SU-DHL-6 (cell line): ENCODE data around the gene HOXC10.

ENCODE experiments used
- H2AFZ ChIP-seq: fragments of 200-600 bp; sonication (generic); 2 replicates; pipeline ENCODE4 v1.6.1; 2014; ENCODE audit warnings: low read depth, mild to moderate bottlenecking, moderate library complexity, mixed read lengths, antibody characterized with exemption, low read length; ENCODE audit not compliant: severe bottlenecking
- H3F3A ChIP-seq: fragments of 200-600 bp; shearing (Covaris generic); 2 replicates; pipeline ENCODE4 v1.6.0; 2016; ENCODE audit warnings: antibody characterized with exemption, mild to moderate bottlenecking; ENCODE audit not compliant: insufficient read depth
- H3K27ac ChIP-seq: fragments of 200-600 bp; sonication (generic); 2 replicates; pipeline ENCODE4 v1.5.1; 2016; ENCODE audit warnings: low read depth, mild to moderate bottlenecking, low read length, moderate library complexity, mixed read lengths
- H3K27me3 ChIP-seq: fragments of 200-600 bp; sonication (generic), shearing (Covaris generic); 2 replicates; pipeline ENCODE4 v1.6.0; 2014; ENCODE audit warnings: mild to moderate bottlenecking, low read length
- H3K36me3 ChIP-seq: fragments of 200-600 bp; sonication (generic); 2 replicates; pipeline ENCODE4 v1.6.1; 2014; ENCODE audit warnings: mild to moderate bottlenecking, low read length, mixed read lengths
- H3K4me2 ChIP-seq: fragments of 300-600, 200-600 bp; shearing (Covaris generic), sonication (generic); 2 replicates; pipeline ENCODE4 v1.6.0; 2014; ENCODE audit warnings: low read length, low read depth, mild to moderate bottlenecking; ENCODE audit not compliant: poor library complexity, severe bottlenecking
- H3K4me3 ChIP-seq: fragments of 200-600 bp; sonication (generic); 2 replicates; pipeline ENCODE4 v1.5.1; 2014; ENCODE audit warnings: antibody characterized with exemption, low read length, mild to moderate bottlenecking, mixed read lengths; ENCODE audit not compliant: insufficient read depth, poor library complexity, severe bottlenecking
- H3K79me2 ChIP-seq: fragments of 200-600 bp; sonication (generic); 2 replicates; pipeline ENCODE4 v1.6.1; 2014; ENCODE audit warnings: mild to moderate bottlenecking, low read length, moderate library complexity; ENCODE audit not compliant: insufficient read depth
- H3K9ac ChIP-seq: fragments of 200-600 bp; sonication (generic); 2 replicates; pipeline ENCODE4 v1.7.0; 2014; ENCODE audit warnings: mild to moderate bottlenecking, low read length
- H3K9me2 ChIP-seq: fragments of 200-600 bp; sonication (generic); replicated peaks from 2 replicates; pipeline ENCODE4 v1.6.1; 2014; ENCODE audit warnings: low read length; ENCODE audit not compliant: insufficient read depth
- H3K9me3 ChIP-seq: fragments of 200-600 bp; sonication (generic); 2 replicates; pipeline ENCODE4 v1.6.1; 2014; ENCODE audit warnings: low read length, mixed read lengths; ENCODE audit not compliant: insufficient read depth
- H4K20me1 ChIP-seq: fragments of 200-600 bp; sonication (generic); 2 replicates; pipeline ENCODE4 v1.6.1; 2014; ENCODE audit warnings: low read depth, mild to moderate bottlenecking, antibody characterized with exemption, low read length, moderate library complexity, mixed read lengths
- CTCF ChIP-seq: fragments of 200-600 bp; sonication (generic); IDR thresholded peaks from one replicate; pipeline ENCODE4 v1.5.1; 2017; ENCODE audit warnings: antibody characterized with exemption, mild to moderate bottlenecking, low read length, moderate library complexity; ENCODE audit not compliant: insufficient read depth, poor library complexity, severe bottlenecking
- EZH2phosphoT487 ChIP-seq: fragments of 200-600 bp; sonication (generic), shearing (Covaris generic); conservative IDR thresholded peaks from 2 replicates; pipeline ENCODE4 v1.6.1; 2018; ENCODE audit warnings: mild to moderate bottlenecking, antibody characterized with exemption, low read length, moderate library complexity, mixed read lengths

Gene HOXC10

DNA sequence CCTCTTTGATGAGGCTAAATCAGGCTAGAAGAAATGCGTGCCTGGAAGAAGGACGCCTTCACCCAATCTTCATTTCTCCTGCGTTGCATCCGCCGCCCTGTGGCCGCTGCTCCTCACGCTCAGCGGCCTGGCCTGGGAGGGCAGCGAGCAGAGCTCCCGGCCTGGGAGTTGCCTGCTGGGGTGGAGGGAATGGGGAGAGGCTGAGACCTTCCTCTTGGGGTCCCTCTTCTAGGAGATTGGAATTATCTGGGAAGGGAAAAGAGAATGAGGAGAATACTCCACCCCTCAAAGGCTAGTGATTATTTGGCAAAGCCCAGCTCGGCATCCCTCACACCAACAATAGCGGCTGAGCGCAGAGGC is 32.6 kb upstream of the HOXC10 start:
- no peak for TF ChIP-seq CTCF
- no peak for TF ChIP-seq EZH2phosphoT487
- H4K20me1 ChIP-seq = no peaks in the 10 kb centered on the region
- no peaks in the 10 kb centered on the region for H3F3A ChIP-seq
- no peak overlapping the region for H3K27ac ChIP-seq
- H3K4me3 ChIP-seq = no peak overlapping the region
- H3K9ac ChIP-seq = no peak overlapping the region
- no peaks in the 10 kb centered on the region for H3K36me3 ChIP-seq
- no peak overlapping the region for H3K4me2 ChIP-seq
- no peak overlapping the region for H2AFZ ChIP-seq
- no peaks in the 10 kb centered on the region for H3K9me3 ChIP-seq
- H3K79me2 ChIP-seq = no peaks in the 10 kb centered on the region
- no peaks in the 10 kb centered on the region for H3K9me2 ChIP-seq
- no peaks in the 10 kb centered on the region for H3K27me3 ChIP-seq

GRCh38 chr12:53952871-53953734 is 31.8 kb upstream of the HOXC10 start:
- TF ChIP-seq CTCF (no peak), EZH2phosphoT487 (no peak)
- no peak overlapping the region for H3K4me3 ChIP-seq
- no peaks in the 10 kb centered on the region for H3F3A ChIP-seq
- no peak overlapping the region for H2AFZ ChIP-seq
- H3K79me2 ChIP-seq = no peaks in the 10 kb centered on the region
- no peak overlapping the region for H3K4me2 ChIP-seq
- no peaks in the 10 kb centered on the region for H3K9me2 ChIP-seq
- no peak overlapping the region for H3K9ac ChIP-seq
- no peaks in the 10 kb centered on the region for H4K20me1 ChIP-seq
- no peak overlapping the region for H3K27ac ChIP-seq
- no peaks in the 10 kb centered on the region for H3K27me3 ChIP-seq
- H3K36me3 ChIP-seq = no peaks in the 10 kb centered on the region
- H3K9me3 ChIP-seq = no peaks in the 10 kb centered on the region

GRCh38 chr12:53953831-53954693 is 30.9 kb upstream of the HOXC10 start:
- Histone ChIP-seq H3K27me3 (no peaks in the 10 kb centered on the region), H3K27ac (no peak overlapping the region), H3F3A (no peaks in the 10 kb centered on the region), H3K4me2 (no peak overlapping the region), H3K9me2 (no peaks in the 10 kb centered on the region), H2AFZ (no peak overlapping the region), H4K20me1 (no peaks in the 10 kb centered on the region), H3K4me3 (no peak overlapping the region), H3K36me3 (no peaks in the 10 kb centered on the region), H3K79me2 (no peaks in the 10 kb centered on the region), H3K9ac (no peak overlapping the region), H3K9me3 (no peaks in the 10 kb centered on the region)
- no peak for TF ChIP-seq EZH2phosphoT487
- no peak for TF ChIP-seq CTCF
